ENCODE results near the gene CYP19A1.

The CYP19A1 gene

GRCh38 chr15:51356983-51357382, 18.6 kb upstream of the CYP19A1 start:
- no peak for DNase-seq

- DNase-seq: no peak
Observed at GRCh38 chr15:51356147-51356546, 17.8 kb upstream of the CYP19A1 start.

- no peak for DNase-seq
Observed at GRCh38 chr15:51355096-51355495, 16.7 kb upstream of the CYP19A1 start.

- no peak for DNase-seq
Observed at GRCh38 chr15:51353976-51354375, 15.6 kb upstream of the CYP19A1 start.

GRCh38 chr15:51350723-51351122, 12.3 kb upstream of the CYP19A1 start:
- DNase-seq: no peak

- DNase-seq: no peak
Observed at GRCh38 chr15:51349156-51349844, 10.9 kb upstream of the CYP19A1 start.

- DNase-seq: no peak
Observed at GRCh38 chr15:51348688-51349087, 10.3 kb upstream of the CYP19A1 start.

- no peak for DNase-seq
Observed at GRCh38 chr15:51346136-51346535, 7.7 kb upstream of the CYP19A1 start.

GRCh38 chr15:51343466-51343865, 5.1 kb upstream of the CYP19A1 start:
- no peak for DNase-seq

- no peak for DNase-seq
Observed at GRCh38 chr15:51342227-51342999, 4.0 kb upstream of the CYP19A1 start.

GRCh38 chr15:51341366-51342226, 3.2 kb upstream of the CYP19A1 start, which contains the start of gene GLDN:
TSS of gene GLDN (plus strand) at chr15:51341655. CDS start at chr15:51341685, 30 bp downstream.
- no peak for DNase-seq

GRCh38 chr15:51335538-51336410, 2.6 kb downstream of the CYP19A1 start:
- DNase-seq: no peak

- no peak for DNase-seq
Observed at GRCh38 chr15:51335087-51335486, 3.3 kb downstream of the CYP19A1 start.

- DNase-seq: no peak
Observed at GRCh38 chr15:51334011-51334451, 4.4 kb downstream of the CYP19A1 start.

GRCh38 chr15:51333571-51333970, 4.8 kb downstream of the CYP19A1 start:
- no peak for DNase-seq

GRCh38 chr15:51332206-51333147, 5.9 kb downstream of the CYP19A1 start:
- peak; percentile 43 for DNase-seq

- DNase-seq: peak; percentile 44
Observed at GRCh38 chr15:51331141-51331540, 7.3 kb downstream of the CYP19A1 start.

- DNase-seq: no peak
Observed at GRCh38 chr15:51328926-51329325, 9.5 kb downstream of the CYP19A1 start.

- no peak for DNase-seq
Observed at GRCh38 chr15:51327081-51327480, 11.3 kb downstream of the CYP19A1 start.

GRCh38 chr15:51325167-51325566, 13.2 kb downstream of the CYP19A1 start:
- DNase-seq: no peak

GRCh38 chr15:51323749-51324148, 14.6 kb downstream of the CYP19A1 start:
- no peak for DNase-seq
